Fibroblast of skin of left quadriceps (primary cell): ENCODE measurements around the gene PARP1.
"Not testable (repeated sequence)": the region's sequence is repeated elsewhere in the genome, so short reads cannot be mapped to it uniquely, and the experiment has no call there.

Experiments
- DNase-seq, 2 experiments: peaks; one replicate each; pipeline ENCODE4 v3.0.0-alpha.2; 2013; ENCODE audit warnings: low read depth in 2 of 2

Gene PARP1

GRCh38 chr1:226355016-226355415 lies 52.9 kb downstream of the PARP1 start:
- DNase-seq, result no peak

GRCh38 chr1:226353698-226354525 lies 54.0 kb downstream of the PARP1 start:
- no peak for DNase-seq

GRCh38 chr1:226351709-226352108 lies 56.2 kb downstream of the PARP1 start:
- no peak for DNase-seq

GRCh38 chr1:226350519-226350865 lies 57.4 kb downstream of the PARP1 start:
- no peak for DNase-seq

- DNase-seq, result no peak
These were observed 57.9 kb downstream of the PARP1 start for GRCh38 chr1:226349801-226350518.

GRCh38 chr1:226349081-226349480 lies 58.8 kb downstream of the PARP1 start:
- DNase-seq, result no peak

GRCh38 chr1:226344441-226345259 lies 63.2 kb downstream of the PARP1 start:
- DNase-seq, result no peak

- no peak for DNase-seq
These were observed 65.2 kb downstream of the PARP1 start for GRCh38 chr1:226342656-226343055.

- not testable (repeated sequence) for DNase-seq
These were observed 67.8 kb downstream of the PARP1 start for GRCh38 chr1:226340111-226340510.

- no peak for DNase-seq
These were observed 70.5 kb downstream of the PARP1 start for GRCh38 chr1:226337276-226337875.

GRCh38 chr1:226335661-226336060 lies 72.2 kb downstream of the PARP1 start:
- DNase-seq, result no peak

GRCh38 chr1:226332947-226333346 lies 74.9 kb downstream of the PARP1 start:
- no peak for DNase-seq

- no peak for DNase-seq
These were observed 78.7 kb downstream of the PARP1 start for GRCh38 chr1:226329237-226329636.

- DNase-seq, result no peak
These were observed 80.1 kb downstream of the PARP1 start for GRCh38 chr1:226327761-226328162.

- no peak for DNase-seq
These were observed 82.7 kb downstream of the PARP1 start for GRCh38 chr1:226325178-226325577.

GRCh38 chr1:226324479-226324878 lies 83.4 kb downstream of the PARP1 start:
- no peak for DNase-seq

- DNase-seq, result no peak
These were observed 84.9 kb downstream of the PARP1 start for GRCh38 chr1:226322986-226323385.

GRCh38 chr1:226320930-226321329 lies 87.0 kb downstream of the PARP1 start:
- DNase-seq, result no peak

- DNase-seq, result no peak
These were observed 89.4 kb downstream of the PARP1 start for GRCh38 chr1:226318471-226318870.

GRCh38 chr1:226314055-226314454 lies 93.8 kb downstream of the PARP1 start:
- no peak for DNase-seq

- no peak for DNase-seq
These were observed 95.8 kb downstream of the PARP1 start for GRCh38 chr1:226312065-226312464.

- no peak for DNase-seq
These were observed 96.5 kb downstream of the PARP1 start for GRCh38 chr1:226311376-226311775.
